ENCODE results near the gene ARL5A.

Gene ARL5A

GRCh38 chr2:151841047-151841424, 12.8 kb upstream of the ARL5A start:
- no peak for DNase-seq
- intact Hi-C loops (cut with DNase I): no loop called here

GRCh38 chr2:151840216-151841046, 12.2 kb upstream of the ARL5A start:
- DNase-seq: no peak
- intact Hi-C loops (cut with DNase I): no loop called here

- no peak for DNase-seq
- intact Hi-C loops (cut with DNase I): no loop called here
These were observed 9.7 kb upstream of the ARL5A start for GRCh38 chr2:151837926-151838325.

- intact Hi-C loops (cut with DNase I): no loop called here
- no peak for DNase-seq
These were observed 5.8 kb upstream of the ARL5A start for GRCh38 chr2:151833984-151834383.

- intact Hi-C loops (cut with DNase I): no loop called here
These were observed 2.7 kb upstream of the ARL5A start for GRCh38 chr2:151830961-151831360.

GRCh38 chr2:151828890-151829324, 686 bp upstream of the ARL5A start:
- DNase-seq: no peak
- intact Hi-C loops (cut with DNase I): loop anchor here (10.0 kb wide), 2 partner anchors 146 to 176 kb away; no protein-coding TSS in a partner anchor

More at GRCh38 chr2:151830961-151831360, 2.7 kb upstream of the ARL5A start:
- no peak for DNase-seq

GRCh38 chr2:151827564-151828142, 568 bp downstream of the ARL5A start:
- intact Hi-C loops (cut with DNase I): loop anchor here (10.0 kb wide), 2 partner anchors 147 to 177 kb away; no protein-coding TSS in a partner anchor
- DNase-seq: peak in 3 of 10 donors; percentile 6 to 84 (median 19)

- no peak for DNase-seq
- intact Hi-C loops (cut with DNase I): loop anchor here (10.0 kb wide), 2 partner anchors 148 to 178 kb away; no protein-coding TSS in a partner anchor
These were observed 1.5 kb downstream of the ARL5A start for GRCh38 chr2:151826737-151827157.

- intact Hi-C loops (cut with DNase I): loop anchor here (10.0 kb wide), 2 partner anchors 150 to 180 kb away; no protein-coding TSS in a partner anchor
- no peak for DNase-seq
These were observed 3.3 kb downstream of the ARL5A start for GRCh38 chr2:151824886-151825285.

GRCh38 chr2:151823651-151824050, 4.6 kb downstream of the ARL5A start:
- intact Hi-C loops (cut with DNase I): loop anchor here (10.0 kb wide), 2 partner anchors 151 to 181 kb away; no protein-coding TSS in a partner anchor
- no peak for DNase-seq

GRCh38 chr2:151819920-151820319, 8.3 kb downstream of the ARL5A start:
- intact Hi-C loops (cut with DNase I): loop anchor here (10.0 kb wide), 2 partner anchors 155 to 185 kb away; no protein-coding TSS in a partner anchor

GRCh38 chr2:151817929-151818328, 10.3 kb downstream of the ARL5A start:
- DNase-seq: no peak
- intact Hi-C loops (cut with DNase I): no loop called here

More at GRCh38 chr2:151819920-151820319, 8.3 kb downstream of the ARL5A start:
- DNase-seq: no peak

GRCh38 chr2:151816843-151817242, 11.4 kb downstream of the ARL5A start:
- intact Hi-C loops (cut with DNase I): no loop called here
- no peak for DNase-seq

GRCh38 chr2:151815821-151816489, 12.3 kb downstream of the ARL5A start:
- intact Hi-C loops (cut with DNase I): no loop called here

GRCh38 chr2:151810489-151810888, 17.7 kb downstream of the ARL5A start:
- no peak for DNase-seq
- intact Hi-C loops (cut with DNase I): no loop called here

More at GRCh38 chr2:151815821-151816489, 12.3 kb downstream of the ARL5A start:
- no peak for DNase-seq

GRCh38 chr2:151809073-151809383, 19.2 kb downstream of the ARL5A start:
- intact Hi-C loops (cut with DNase I): no loop called here
- DNase-seq: no peak

GRCh38 chr2:151808258-151809072, 19.8 kb downstream of the ARL5A start:
- DNase-seq: no peak

GRCh38 chr2:151805961-151806360, 22.3 kb downstream of the ARL5A start:
- intact Hi-C loops (cut with DNase I): no loop called here
- DNase-seq: no peak

More at GRCh38 chr2:151808258-151809072, 19.8 kb downstream of the ARL5A start:
- intact Hi-C loops (cut with DNase I): no loop called here

GRCh38 chr2:151805343-151805742, 22.9 kb downstream of the ARL5A start:
- intact Hi-C loops (cut with DNase I): no loop called here
- DNase-seq: no peak

- intact Hi-C loops (cut with DNase I): no loop called here
- no peak for DNase-seq
These were observed 24.4 kb downstream of the ARL5A start for GRCh38 chr2:151803811-151804210.
